GM21447 (cell line): ENCODE data around the gene TAS2R14.

Source experiments
- ATAC-seq: cut with Tn5 transposase; IDR thresholded peaks from one replicate; pipeline ENCODE4 v1.9.1; 2021; ENCODE audit not compliant: unreplicated experiment

The TAS2R14 gene, protein sequence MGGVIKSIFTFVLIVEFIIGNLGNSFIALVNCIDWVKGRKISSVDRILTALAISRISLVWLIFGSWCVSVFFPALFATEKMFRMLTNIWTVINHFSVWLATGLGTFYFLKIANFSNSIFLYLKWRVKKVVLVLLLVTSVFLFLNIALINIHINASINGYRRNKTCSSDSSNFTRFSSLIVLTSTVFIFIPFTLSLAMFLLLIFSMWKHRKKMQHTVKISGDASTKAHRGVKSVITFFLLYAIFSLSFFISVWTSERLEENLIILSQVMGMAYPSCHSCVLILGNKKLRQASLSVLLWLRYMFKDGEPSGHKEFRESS

GRCh38 chr12:10939163-10939562, at the start of gene TAS2R14:
TAS2R14 (minus strand) TSS chr12:10939263; CDS start chr12:10939207, 56 bp downstream.
- ATAC-seq, result no peak

DNA sequence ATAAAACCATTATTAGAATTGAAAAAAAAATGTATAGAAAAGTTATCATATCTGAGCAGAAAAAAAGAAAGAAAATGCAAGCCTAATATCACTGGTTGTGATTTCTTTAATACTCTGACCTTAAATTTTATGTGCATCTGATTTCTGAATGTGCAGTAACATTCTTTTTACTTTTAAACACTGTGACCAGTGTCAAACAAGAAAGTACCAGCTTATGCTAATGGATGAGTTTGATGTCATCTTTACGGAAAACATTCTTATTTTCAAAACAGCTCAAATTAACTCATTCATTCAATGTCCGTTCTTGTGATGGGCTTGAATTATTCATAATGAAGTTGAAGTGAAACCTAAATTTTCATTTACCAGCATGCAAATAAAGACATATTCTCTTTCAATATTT, 47.7 kb upstream of the TAS2R14 start, which contains the start of gene TAS2R50:
TAS2R50 (minus strand) TSS at position 101 of the 400 bp plus-strand sequence; CDS start at position 49, 52 bp downstream.
- no peak for ATAC-seq

DNA sequence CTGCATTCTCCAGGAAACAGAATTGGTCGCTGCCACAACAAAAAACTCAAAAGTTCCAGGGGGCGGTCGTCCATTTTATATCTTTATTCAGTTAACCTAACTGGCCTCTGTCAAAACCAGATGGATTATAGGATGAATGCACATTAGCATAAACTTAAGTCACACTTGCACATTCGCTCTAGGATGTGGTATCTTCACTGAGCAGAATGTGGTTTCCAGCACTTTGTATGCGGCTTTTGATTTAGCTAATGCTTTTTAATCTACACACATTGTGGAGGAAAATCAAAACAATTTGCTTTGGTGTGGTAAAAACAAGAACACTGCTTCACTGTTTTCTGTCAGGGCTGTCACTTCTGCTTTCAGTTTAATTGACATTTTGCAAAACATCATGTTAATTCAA, 43.2 kb upstream of the TAS2R14 start:
- ATAC-seq, result no peak

- no peak for ATAC-seq
Observed at GRCh38 chr12:10974965-10975364, 35.9 kb upstream of the TAS2R14 start.

DNA sequence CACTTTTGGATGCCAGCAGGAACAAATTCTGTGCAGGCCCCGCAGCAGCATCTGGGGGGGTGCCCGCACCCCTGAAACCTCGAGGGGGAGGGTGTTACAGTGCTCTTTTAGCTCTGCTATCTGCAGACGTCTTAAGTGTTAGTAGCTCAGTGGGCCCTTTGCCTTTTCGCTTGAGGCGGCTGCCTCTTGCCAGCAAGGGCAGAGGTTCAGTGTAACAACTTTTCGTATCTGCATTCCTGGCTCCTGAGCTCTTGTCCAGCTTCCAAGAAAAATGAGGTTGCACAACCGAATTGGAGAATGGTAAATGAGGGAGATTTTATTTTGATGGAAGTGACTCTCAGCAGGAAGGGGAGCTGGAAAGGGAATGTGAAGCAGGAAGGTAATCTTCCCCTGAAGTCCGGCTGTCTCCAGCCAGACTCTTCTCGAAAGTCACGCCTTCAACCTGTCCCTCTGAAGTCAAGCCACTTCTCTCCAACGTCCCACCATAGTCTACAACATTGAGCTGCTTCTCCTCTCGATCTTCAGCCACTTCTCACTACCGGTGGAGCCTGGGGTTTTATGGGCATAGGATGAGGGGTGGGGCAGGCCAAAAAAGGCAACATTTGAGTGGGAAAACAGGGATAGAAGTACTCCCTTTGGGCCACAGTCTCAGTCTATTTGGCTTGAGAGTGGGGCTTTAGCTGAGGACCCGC, 29.8 kb upstream of the TAS2R14 start:
- ATAC-seq, result no peak

- ATAC-seq, result no peak
Observed at GRCh38 chr12:10967409-10967808, 28.3 kb upstream of the TAS2R14 start.

DNA sequence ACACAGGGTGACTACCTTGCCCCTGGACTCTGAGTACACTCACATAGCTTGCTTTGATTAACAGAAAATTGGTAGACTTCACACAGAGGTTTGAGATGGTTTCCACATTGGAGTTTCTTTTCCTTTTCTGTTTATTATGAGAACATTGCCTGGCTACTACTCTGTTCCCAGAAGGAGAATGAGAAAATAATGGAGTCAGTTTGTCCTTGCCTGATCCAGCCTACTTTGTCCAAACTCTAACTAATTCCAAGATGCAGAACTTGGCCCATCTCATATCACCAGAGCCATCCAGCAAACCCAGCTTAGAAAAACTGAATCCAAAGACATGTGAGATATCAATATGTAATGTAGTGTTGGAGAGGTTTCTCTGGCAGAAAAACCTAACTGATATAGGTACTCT, 27.3 kb upstream of the TAS2R14 start:
- ATAC-seq, result no peak

GRCh38 chr12:10965476-10965875, 26.4 kb upstream of the TAS2R14 start:
- no peak for ATAC-seq

GRCh38 chr12:10960211-10960610, 21.1 kb upstream of the TAS2R14 start:
- no peak for ATAC-seq

GRCh38 chr12:10959804-10960203, 20.7 kb upstream of the TAS2R14 start:
- no peak for ATAC-seq

DNA sequence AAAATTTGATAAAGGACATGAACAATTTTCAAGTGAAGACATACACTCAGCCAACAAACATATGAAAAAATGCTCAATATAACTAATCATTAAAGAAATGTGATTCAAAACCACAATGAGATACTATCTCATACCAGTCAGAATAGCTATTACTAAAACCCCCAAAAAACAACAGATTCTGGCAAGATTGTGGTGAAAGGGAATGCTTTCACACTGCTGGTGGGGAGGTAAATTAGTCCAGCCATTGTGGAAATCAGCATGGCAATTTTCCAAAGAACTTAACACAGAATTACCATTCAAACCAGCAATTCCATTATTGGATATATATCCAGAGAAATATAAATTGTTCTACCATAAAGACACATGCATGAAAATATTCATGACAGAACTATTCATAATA, 18.7 kb upstream of the TAS2R14 start:
- no peak for ATAC-seq

- ATAC-seq, result no peak
Observed at GRCh38 chr12:10956085-10956484, 17.0 kb upstream of the TAS2R14 start.

DNA sequence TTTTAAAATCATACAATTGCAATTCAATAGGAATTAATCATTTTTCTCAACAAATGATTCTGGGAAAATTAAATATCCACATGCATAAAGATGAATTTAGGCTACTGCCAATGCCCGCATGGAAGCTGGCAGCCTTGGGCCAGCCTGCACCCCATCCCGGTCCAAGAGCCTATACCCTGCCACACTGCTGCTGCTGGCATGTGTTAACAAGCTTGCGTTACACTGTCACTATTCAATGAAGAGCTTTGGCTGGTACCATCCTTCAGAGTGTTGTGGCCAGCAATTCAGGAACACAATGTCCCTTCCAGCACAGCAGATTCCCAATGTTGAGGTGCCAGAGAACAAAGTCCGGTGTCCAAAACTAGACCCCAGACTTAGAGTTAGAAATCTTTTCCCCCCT, 13.6 kb upstream of the TAS2R14 start:
- no peak for ATAC-seq

- no peak for ATAC-seq
Observed at GRCh38 chr12:10943167-10943566, 4.1 kb upstream of the TAS2R14 start.

GRCh38 chr12:10941916-10942607, 3.0 kb upstream of the TAS2R14 start:
- no peak for ATAC-seq

GRCh38 chr12:10941369-10941768, 2.3 kb upstream of the TAS2R14 start:
- ATAC-seq, result no peak

DNA sequence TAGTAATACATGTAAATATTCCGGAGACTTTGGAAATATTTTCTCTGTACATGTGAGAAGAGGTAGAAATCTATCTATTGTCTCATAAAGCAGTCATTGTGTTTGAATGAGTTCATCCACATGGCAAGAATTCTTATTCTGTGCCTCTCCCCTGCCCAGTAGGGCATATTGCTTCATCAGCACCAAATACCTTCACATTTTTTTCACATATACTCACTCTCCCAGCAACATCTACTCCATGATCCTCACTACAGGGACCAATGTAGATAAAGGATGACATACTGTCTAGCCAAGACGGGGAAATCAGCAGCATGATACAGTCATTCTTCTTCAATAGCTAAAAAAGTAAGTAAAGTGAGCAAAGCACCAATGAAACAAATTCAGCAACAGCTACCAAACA, 1.3 kb upstream of the TAS2R14 start:
- no peak for ATAC-seq

DNA sequence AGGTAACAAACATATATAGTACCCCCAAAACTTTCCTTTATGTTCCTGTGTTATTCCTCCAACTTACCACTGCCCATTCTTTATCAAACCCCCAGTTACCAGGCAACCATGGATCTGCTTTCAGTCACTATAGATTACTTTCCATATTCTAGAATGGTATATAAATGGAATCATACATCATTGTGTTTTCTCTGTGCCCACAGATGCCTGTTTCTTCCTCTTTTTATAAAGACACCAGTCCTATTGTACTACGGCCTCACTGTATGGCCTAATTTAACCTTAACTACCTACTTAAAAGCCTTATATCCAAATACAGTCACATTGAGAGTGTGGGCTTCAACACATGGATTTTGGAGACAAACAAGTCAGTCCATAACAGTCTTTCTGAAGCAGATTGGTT, 2.6 kb downstream of the TAS2R14 start:
- ATAC-seq, result no peak

DNA sequence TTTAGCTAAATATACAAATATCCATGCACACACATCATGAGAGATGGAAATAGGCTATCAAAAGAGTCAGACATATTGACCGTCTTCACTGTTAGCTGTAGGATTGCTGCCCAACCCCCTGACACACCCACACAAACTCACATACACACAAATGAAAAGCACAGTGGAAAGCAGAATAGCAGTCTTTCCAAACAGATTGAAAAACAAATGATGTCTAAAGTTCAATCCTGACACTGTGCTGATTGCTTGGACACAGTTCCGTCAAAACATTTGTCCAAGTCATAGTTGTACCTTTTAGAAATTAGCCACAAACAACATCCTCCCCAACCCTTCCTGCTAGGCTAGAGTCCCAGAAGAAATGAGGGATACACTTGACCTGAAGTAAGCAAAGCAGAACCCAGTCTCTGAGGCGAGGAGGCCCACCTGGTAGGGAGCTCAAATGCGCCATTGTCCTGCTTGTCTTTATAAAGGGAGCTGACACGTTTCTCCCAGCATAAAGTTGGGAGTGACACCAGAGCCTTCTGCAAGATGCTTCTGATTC, 10.2 kb downstream of the TAS2R14 start, which contains the start of gene PRH2:
PRH2 (plus strand) TSS at position 491 of the 541 bp plus-strand sequence; CDS start at position 529, 38 bp downstream.
- ATAC-seq, result no peak

DNA sequence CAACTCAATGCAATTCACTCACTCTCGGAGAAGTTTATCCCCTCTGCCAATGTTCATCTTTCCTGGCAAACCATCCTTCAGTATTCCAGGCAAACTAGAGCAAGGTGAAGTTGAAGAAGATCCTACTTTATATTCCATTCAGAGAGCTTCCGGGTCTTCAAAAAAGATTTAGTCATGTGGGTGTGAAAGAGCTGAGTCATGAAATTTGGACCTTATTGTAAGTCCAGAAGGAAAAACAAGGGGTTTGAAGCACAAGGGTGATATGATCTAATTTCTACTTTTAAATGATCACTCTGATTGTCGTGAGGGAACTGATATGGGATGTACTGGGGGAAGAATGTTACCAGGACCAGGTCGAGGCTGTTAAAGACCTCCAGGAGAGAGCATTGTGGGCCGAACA, 12.8 kb downstream of the TAS2R14 start:
- no peak for ATAC-seq

- ATAC-seq, result no peak
Observed at GRCh38 chr12:10919809-10920208, 19.3 kb downstream of the TAS2R14 start.
